Brain microvascular endothelial cell (primary cell): ENCODE data around the gene SPNS1.
"Not testable (repeated sequence)": the region's sequence is repeated elsewhere in the genome, so short reads cannot be mapped to it uniquely, and the experiment has no call there.

Experiments
- DNase-seq: peaks from one replicate; pipeline ENCODE4 v3.0.0-alpha.2; 2020
- H3K27ac ChIP-seq: fragments of 250-450 bp; sonication (Bioruptor Pico); 2 replicates; pipeline ENCODE4 v1.5.1; 2020; ENCODE audit warnings: mild to moderate bottlenecking, moderate library complexity
- H3K27me3 ChIP-seq: fragments of 250-450 bp; sonication (Bioruptor Pico); replicated peaks from 2 replicates; pipeline ENCODE4 v1.5.1; 2020; ENCODE audit warnings: mild to moderate bottlenecking
- H3K36me3 ChIP-seq: fragments of 250-450 bp; sonication (Bioruptor Pico); replicated peaks from 2 replicates; pipeline ENCODE4 v1.5.1; 2020; ENCODE audit warnings: mild to moderate bottlenecking
- H3K4me3 ChIP-seq: 2 replicates; pipeline ENCODE4 v1.5.1; 2011; ENCODE audit warnings: low read depth, mild to moderate bottlenecking, control low read depth, low read length, moderate library complexity
- CTCF ChIP-seq: IDR thresholded peaks from 2 replicates; pipeline ENCODE4 v1.5.1; 2011; ENCODE audit warnings: low read depth, mild to moderate bottlenecking, moderate library complexity, low read length, control low read depth, inconsistent platforms; ENCODE audit errors: missing control alignments
- in situ Hi-C: cut with HindIII; loops from 2 replicates; pipeline ENCODE4 v1.10.0; 2017; ENCODE audit warnings: low sequenced_read_pairs, low pct_ligation_motif_present

The SPNS1 gene

GRCh38 chr16:28974437-28975157 is at the start of gene SPNS1:
Gene SPNS1 (plus strand): TSS chr16:28974778. CDS start chr16:28975152, 374 bp downstream.
- in situ Hi-C loops = no loop called here

GRCh38 chr16:28925386-28926228 is 49.0 kb upstream of the SPNS1 start:
- in situ Hi-C loops = no loop called here
- peak overlapping the region; percentile 84 for H3K4me3 ChIP-seq

More at GRCh38 chr16:28974437-28975157, at the start of gene SPNS1:
- H3K27me3 ChIP-seq = no peaks in the 10 kb centered on the region
- DNase-seq = peak; percentile 98
- TF ChIP-seq CTCF = no peak
- peaks cover 2% of the 10 kb centered on the region for H3K36me3 ChIP-seq
- H3K27ac ChIP-seq = peak within 1 kb of the TSS; percentile 92
- H3K4me3 ChIP-seq = peak within 1 kb of the TSS; percentile 98

GRCh38 chr16:28926284-28926683 is 48.3 kb upstream of the SPNS1 start:
- in situ Hi-C loops = not testable (repeated sequence)

More at GRCh38 chr16:28925386-28926228, 49.0 kb upstream of the SPNS1 start:
- DNase-seq = peak; percentile 59
- Histone ChIP-seq H3K27ac (peak overlapping the region; percentile 78), H3K27me3 (no peaks in the 10 kb centered on the region), H3K36me3 (peaks cover 5% of the 10 kb centered on the region)
- TF ChIP-seq CTCF = no peak

GRCh38 chr16:28927815-28928214 is 46.8 kb upstream of the SPNS1 start:
- no peak overlapping the region for H3K27ac ChIP-seq
- TF ChIP-seq CTCF = no peak
- DNase-seq = no peak
- H3K36me3 ChIP-seq = no peaks in the 10 kb centered on the region
- in situ Hi-C loops = no loop called here
- H3K4me3 ChIP-seq = no peak overlapping the region
- H3K27me3 ChIP-seq = no peaks in the 10 kb centered on the region

More at GRCh38 chr16:28926284-28926683, 48.3 kb upstream of the SPNS1 start:
- not testable (repeated sequence) for DNase-seq, H3K4me3 ChIP-seq, H3K27me3 ChIP-seq, H3K36me3 ChIP-seq, H3K27ac ChIP-seq

GRCh38 chr16:28930203-28930602 is 44.4 kb upstream of the SPNS1 start:
- TF ChIP-seq CTCF = no peak
- Histone ChIP-seq H3K4me3 (no peak overlapping the region), H3K27ac (no peak overlapping the region), H3K27me3 (no peaks in the 10 kb centered on the region), H3K36me3 (no peaks in the 10 kb centered on the region)
- DNase-seq = no peak
- in situ Hi-C loops = no loop called here

- no peak overlapping the region for H3K4me3 ChIP-seq
- H3K36me3 ChIP-seq = no peaks in the 10 kb centered on the region
- TF ChIP-seq CTCF = no peak
- in situ Hi-C loops = no loop called here
- no peaks in the 10 kb centered on the region for H3K27me3 ChIP-seq
- no peak overlapping the region for H3K27ac ChIP-seq
- DNase-seq = no peak
Observed at GRCh38 chr16:28930652-28931051, 43.9 kb upstream of the SPNS1 start.
